Endometrium (tissue), 2 donors: ENCODE measurements around the gene UBE2L6.

Source experiments
- FAIRE-seq: peaks from 2 replicates; lab custom pipeline; 2012; peaks lifted over from hg19 to GRCh38; lab: Jason Lieb, UNC
- donor health status: control.
- donor health status: control.

The UBE2L6 gene

GRCh38 chr11:57530215-57530595 is 37.3 kb downstream of the UBE2L6 start:
- no peak for FAIRE-seq

GRCh38 chr11:57529012-57529411 is 38.5 kb downstream of the UBE2L6 start:
- FAIRE-seq: no peak

GRCh38 chr11:57527056-57527631 is 40.3 kb downstream of the UBE2L6 start:
- peak; percentile 53 for FAIRE-seq

- no peak for FAIRE-seq
Observed at GRCh38 chr11:57523419-57523818, 44.1 kb downstream of the UBE2L6 start.

DNA sequence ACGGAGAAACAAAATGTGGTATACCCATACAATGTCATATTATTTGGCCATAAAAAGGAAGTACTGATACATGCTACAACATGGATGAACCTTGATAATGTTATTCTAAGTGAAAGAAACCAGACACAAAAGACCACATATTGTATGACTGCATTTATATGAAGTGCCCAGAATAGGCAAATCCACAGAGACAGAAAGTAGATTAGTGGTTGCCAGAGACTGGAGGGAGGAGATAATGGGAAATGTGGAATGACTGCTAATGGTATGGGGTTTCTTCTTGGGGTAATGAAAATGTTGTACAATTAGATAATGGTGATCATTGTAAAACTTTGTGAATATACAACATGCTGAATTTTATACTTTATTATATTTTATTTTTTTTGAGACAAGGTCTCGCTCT is 46.4 kb downstream of the UBE2L6 start:
- FAIRE-seq: no peak

DNA sequence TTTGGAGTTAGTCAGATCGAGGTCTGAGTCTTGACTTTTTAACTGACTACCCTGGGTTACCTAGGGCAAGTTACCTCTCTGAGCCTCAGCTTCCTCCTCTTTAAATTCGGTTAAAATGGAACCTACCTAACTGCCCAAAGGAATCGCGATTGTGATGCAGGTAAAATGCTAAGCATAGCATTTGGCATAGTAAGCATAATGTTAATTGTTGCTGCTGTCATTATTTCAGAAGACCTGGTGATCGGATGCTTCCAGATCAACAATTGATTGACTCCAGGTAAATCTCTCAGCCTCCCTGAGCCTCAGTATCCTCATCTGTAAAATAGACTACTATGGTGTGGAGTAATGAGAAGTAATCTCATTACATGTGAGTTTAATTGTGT is 51.4 kb downstream of the UBE2L6 start:
- no peak for FAIRE-seq

DNA sequence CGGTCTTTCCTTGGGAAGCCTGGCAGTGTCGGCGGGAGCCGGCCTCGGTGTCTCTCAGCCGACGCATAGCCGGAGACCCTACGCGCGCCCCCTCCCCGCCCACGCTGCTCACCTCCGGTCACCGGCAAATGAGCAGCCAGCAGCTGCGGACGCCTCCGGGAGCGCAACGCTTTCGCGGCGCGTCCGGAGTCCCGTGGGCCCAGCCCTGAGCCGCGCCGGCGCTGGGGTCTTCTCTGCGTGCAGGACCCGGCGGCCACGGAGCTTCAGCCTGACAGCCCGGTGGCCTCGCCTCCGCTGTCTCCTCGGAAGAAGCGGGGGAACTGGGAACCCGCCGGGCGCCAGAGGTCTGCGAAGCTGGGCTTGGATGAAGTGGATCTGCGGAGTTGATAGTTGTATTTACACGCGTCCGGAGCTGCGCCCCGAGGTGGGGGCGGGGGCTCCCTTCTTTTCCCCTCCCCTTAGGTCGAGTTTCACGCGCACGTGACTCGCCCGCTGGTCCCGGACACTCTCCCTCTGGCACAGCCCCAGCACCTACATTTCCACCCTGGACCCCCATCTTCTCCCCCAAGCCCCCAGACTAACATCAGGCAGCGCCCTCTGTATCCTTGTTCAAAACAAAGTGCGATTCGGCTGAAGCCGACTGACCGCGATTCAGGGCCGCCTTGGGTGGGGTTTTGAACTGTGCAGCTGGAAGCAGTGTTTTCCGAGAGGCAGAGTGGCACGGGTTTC is 52.0 kb downstream of the UBE2L6 start, which contains the start of gene SLC43A1:
SLC43A1 (minus strand) TSS at position 371 of the 729 bp plus-strand sequence. CDS start 1,591 bp downstream, outside the sequence.
- FAIRE-seq: no peak

DNA sequence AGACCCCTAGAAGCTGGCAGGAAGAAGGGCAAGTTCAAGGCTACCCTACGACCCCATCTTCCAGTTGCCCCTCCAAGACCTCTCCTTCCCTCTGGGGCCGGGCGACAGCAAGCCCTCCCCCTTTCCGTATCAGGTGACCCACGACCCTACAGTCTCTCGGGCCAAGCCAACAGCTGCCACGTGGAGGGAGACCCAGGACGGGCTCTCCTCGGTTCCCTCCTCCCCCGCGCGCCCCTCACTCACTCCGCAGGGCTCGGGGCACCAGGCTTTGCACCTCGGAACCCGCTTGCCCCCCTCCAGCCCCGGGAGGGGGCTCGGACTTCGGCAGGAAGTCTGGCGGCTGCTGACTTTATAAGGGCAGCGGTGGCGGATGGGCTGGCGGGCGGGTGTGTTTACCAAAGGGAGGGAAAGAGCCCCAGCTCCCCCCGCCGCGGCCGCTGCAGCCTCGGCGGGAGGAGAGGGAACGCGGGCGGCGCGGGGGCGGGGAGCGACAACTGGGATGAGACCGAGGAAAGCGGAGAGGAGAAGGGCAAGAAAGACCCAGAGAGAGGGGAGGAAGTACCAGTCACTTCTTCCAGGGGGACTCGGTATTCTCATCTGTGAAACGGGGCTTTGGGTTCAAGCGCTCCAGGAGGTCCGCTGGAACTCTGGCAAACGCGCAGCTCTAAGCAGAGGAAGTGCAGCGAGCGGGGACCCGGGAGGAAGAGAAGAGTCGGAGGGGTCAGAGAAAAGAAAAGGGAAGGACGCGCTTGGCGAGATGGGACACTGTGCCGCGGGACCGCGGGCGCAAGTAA is 52.7 kb downstream of the UBE2L6 start:
- FAIRE-seq: no peak

DNA sequence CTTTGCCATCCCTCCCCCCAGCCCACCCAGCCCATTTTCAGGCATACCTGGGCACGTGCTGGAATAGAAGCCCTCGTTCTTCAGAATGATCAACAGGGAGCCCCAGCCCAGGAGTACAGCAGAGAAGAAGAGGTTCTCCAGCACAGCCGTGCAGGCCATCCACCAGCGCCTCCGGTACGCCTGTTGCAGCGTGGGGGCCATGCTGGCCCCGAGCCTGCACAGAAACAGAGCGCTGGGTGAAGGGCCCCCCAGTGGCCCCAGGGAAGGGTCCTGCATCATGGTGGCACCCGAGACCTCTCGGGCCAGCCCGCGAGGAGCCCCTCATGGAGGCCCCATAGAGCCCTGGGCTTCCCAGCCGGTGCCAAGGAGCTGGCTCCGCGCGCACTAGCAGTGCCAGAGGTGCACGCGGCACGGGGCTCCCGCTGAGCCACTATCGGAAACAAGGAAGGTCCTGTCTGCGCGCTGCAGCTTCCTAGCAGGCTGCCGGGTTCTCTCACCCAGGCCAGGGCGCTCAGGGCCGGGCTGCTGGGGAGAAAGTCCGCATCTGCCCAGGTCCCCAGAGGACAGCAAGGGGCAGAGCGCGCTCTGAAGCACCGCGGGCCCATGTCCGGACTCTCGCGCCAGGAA is 53.4 kb downstream of the UBE2L6 start:
- FAIRE-seq: no peak

- no peak for FAIRE-seq
Observed at GRCh38 chr11:57513452-57513795, 54.0 kb downstream of the UBE2L6 start.

DNA sequence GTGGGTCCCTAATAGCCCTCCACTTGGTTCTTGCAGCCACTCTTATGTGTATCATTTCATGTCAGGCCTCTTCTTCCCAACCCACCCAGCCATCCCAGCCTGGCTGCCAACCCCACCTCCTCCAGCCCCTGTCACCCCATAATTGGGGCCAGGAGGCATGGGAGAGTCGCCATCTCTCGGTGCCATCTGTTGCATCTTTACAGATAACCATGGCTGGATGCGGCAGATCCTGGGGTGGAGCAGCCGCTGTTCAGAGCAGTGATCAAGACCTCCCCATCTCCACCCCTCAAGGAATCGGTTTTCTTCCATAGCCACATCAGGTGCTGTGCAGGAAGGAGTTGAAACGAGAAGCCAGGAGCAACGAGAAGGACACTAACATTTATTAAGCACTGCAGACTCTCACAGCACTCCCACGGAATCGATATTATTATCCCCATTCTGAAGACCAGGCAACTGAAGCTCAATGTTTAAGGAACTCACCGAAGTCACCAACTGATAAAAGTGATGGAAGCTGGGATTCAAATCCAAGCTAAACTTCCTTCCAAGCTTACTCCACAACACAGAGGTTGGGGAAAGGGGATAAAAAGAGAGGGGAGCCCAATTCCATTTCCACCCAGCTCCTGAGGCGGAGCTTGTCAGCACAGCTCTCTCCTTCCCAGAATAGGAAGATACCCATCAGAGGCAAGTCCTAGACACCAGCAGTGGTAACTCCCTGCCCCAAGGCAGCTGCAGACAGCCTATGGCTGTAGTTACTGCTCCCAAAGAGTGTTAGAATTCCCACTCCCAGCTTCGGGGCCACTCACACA is 54.6 kb downstream of the UBE2L6 start:
- no peak for FAIRE-seq

GRCh38 chr11:57511741-57512430 is 55.6 kb downstream of the UBE2L6 start:
- no peak for FAIRE-seq

DNA sequence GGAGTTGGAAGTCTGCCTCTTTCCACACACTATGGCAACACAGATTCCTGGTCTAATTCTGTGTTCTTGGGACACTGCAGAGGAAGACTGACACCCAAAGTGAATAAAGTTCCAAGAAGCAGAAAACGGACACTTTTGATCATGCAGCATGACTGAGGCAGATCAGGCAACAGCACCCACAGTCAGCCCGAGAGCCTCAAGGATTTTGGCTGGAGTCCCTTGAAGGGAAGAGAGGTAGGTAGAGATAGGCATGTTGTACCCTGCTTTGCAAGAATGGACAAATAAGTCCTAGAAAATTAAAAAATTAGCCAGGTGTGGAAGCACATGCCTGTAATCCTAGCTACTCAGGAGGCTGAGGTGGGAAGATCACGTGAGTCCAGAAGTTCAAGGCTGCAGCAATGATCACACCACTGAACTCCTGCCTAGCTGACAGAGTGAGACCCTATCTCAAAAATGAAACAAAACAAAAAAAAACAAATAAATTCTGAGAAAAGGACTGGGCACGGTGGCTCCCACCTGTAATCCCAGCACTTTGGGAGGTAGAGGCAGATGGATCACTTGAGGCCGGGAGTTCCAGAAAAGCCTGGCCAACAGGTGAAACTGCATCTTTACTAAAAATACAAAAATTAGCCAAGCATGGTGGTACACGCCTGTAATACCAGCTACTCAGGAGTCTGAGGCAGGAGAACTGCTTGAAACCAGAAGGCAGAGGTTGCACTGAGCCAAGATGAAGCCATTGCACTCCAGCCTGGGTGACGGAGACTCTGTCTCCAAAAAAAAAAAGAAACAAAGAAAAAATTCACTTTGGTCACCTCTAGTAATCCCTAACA is 58.9 kb downstream of the UBE2L6 start:
- FAIRE-seq: no peak

GRCh38 chr11:57506522-57506921 is 61.0 kb downstream of the UBE2L6 start:
- no peak for FAIRE-seq

GRCh38 chr11:57504511-57504910 is 63.0 kb downstream of the UBE2L6 start:
- FAIRE-seq: no peak

- FAIRE-seq: no peak
Observed at GRCh38 chr11:57502870-57503269, 64.6 kb downstream of the UBE2L6 start.

DNA sequence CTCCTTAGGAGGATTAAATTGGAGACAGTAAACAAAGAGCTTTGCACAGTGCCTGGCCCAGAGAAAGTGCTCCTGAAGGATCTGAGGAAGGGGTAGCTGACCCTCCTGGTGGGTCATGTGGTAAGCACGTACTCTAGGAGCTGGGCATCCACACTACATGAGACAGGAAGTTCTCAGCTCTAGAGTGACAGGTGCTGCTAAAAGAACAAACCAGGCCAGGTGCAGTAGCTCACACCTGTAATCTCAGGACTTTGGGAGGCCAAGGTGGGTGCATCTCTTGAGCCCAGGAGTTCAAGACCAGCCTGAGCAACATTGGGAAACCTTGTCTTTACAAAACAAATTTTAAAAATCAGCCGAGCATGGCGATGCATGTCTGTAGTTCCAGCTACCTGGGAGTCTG is 65.1 kb downstream of the UBE2L6 start:
- no peak for FAIRE-seq

- no peak for FAIRE-seq
Observed at GRCh38 chr11:57501953-57502352, 65.5 kb downstream of the UBE2L6 start.
